ENCODE data around the gene VAMP3.

GRCh38 chr1:7795406-7795805 is 24.3 kb downstream of the VAMP3 start:
- TF ChIP-seq EZH2 (IDR thresholded peaks at IDR 0.05; ENCODE audit: low read length) = no peak
- TF ChIP-seq CTCF (optimal IDR thresholded peaks at IDR 0.05 in 1 of 3, IDR thresholded peaks at IDR 0.05 in 1 of 3, conservative IDR thresholded peaks at IDR 0.05 in 1 of 3; ENCODE audit: extremely low read depth in 1 of 3, insufficient read depth in 2 of 3, low read length in 3 of 3) = no peak
